NCI-H524 treated with DMSO at 0.1 percent for 48 hours (cell line): ENCODE data around the gene PTPN23.
"Not testable (repeated sequence)": the region's sequence is repeated elsewhere in the genome, so short reads cannot be mapped to it uniquely, and the experiment has no call there.

Experiments used
- DNase-seq: peaks from one replicate; lab custom pipeline; 2025; lab: John Stamatoyannopoulos, UW

Gene PTPN23, protein sequence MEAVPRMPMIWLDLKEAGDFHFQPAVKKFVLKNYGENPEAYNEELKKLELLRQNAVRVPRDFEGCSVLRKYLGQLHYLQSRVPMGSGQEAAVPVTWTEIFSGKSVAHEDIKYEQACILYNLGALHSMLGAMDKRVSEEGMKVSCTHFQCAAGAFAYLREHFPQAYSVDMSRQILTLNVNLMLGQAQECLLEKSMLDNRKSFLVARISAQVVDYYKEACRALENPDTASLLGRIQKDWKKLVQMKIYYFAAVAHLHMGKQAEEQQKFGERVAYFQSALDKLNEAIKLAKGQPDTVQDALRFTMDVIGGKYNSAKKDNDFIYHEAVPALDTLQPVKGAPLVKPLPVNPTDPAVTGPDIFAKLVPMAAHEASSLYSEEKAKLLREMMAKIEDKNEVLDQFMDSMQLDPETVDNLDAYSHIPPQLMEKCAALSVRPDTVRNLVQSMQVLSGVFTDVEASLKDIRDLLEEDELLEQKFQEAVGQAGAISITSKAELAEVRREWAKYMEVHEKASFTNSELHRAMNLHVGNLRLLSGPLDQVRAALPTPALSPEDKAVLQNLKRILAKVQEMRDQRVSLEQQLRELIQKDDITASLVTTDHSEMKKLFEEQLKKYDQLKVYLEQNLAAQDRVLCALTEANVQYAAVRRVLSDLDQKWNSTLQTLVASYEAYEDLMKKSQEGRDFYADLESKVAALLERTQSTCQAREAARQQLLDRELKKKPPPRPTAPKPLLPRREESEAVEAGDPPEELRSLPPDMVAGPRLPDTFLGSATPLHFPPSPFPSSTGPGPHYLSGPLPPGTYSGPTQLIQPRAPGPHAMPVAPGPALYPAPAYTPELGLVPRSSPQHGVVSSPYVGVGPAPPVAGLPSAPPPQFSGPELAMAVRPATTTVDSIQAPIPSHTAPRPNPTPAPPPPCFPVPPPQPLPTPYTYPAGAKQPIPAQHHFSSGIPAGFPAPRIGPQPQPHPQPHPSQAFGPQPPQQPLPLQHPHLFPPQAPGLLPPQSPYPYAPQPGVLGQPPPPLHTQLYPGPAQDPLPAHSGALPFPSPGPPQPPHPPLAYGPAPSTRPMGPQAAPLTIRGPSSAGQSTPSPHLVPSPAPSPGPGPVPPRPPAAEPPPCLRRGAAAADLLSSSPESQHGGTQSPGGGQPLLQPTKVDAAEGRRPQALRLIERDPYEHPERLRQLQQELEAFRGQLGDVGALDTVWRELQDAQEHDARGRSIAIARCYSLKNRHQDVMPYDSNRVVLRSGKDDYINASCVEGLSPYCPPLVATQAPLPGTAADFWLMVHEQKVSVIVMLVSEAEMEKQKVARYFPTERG (N-terminal part only)

DNA sequence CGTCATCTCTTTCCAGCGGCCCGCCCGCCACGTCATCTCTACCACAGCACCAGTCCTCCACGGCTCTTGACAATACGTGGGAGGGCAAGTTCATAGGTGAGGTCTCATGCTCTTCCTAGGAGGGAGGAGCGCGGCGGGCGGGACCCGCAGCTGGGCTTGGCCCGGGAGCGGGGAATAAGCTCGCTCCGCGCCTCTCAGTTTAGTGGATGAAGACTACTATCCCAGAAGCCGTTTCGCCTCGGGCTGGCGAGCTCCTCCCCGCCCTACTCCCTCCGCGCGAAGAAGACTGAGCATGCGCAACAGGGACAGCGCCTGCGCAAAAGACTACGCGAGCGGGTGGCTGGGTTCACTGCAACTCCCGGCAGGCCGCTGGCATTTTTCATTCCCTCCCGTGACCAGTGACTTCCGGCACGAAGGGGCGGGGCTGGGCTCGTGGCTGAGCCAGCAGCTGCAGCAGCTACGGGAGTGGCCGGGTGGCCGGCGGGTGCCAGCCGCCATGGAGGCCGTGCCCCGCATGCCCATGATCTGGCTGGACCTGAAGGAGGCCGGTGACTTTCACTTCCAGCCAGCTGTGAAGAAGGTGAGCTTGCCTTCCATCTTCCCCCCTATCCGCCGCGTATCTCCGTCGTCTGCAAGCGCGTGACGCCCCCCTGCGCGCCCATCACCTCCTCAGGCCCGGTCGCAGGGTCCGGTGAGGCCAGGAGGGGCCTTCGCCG, at the start of gene PTPN23:
PTPN23 (plus strand) TSS at position 421 of the 716 bp plus-strand sequence; CDS start at position 497, 76 bp downstream.
- peak; percentile 84 for DNase-seq

DNA sequence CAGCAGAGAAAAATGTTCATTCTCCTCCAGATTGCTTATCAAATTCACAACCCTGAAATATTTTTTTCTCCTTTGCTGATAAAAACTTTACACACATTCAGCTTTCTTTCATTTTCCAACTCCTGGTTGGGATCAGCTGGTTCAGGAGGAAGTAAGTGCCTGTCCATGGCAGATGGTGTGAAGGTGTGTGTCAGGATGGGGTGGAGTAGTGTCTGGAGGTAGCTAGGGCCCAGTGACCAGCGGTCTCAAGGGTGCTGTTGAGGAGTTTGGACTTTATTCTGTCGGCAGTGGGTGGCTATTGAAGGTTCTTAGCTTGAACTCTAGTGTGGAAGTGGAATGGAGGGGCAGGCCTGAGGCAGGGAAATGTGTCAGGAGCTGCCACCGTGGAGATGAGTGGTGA, 46.9 kb upstream of the PTPN23 start:
- no peak for DNase-seq

DNA sequence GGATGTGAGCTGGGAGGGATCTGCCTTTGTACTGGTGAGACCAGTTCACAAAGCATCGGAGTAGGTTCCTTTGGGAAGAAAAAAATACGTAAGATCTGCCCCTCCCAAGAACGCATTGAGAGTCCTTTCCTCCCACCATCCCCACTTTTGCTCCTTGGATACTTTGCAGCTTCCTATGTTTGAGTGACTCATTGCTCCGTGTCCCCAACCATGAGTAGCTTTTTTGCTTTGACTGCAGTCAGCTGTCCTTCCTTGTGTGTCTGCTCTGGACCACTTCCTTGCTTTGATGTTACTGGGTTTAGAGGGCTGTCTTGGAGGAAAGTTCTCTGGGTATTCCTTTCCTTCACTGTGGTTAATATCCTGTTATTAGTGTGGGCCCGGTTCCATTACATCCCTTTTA, 43.2 kb upstream of the PTPN23 start:
- DNase-seq = no peak

DNA sequence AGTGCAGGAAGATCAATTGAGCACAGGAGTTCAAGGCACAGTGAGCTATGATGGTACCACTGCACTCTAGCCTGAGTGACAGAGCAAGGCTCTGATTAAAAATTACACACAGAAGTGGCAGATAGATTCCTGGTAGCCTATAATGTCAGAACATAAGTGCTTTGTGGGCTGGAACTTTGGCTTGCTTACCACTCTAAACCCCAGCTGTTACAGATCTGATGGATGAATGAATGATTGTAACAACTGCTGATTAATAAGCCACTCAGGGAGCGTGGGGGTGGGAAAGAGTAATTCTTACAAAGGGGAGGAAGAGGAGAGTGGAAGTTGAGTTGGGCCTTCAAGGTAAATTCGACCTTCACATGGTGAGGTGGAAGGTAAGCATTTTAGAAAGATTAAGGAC, 40.9 kb upstream of the PTPN23 start:
- no peak for DNase-seq

DNA sequence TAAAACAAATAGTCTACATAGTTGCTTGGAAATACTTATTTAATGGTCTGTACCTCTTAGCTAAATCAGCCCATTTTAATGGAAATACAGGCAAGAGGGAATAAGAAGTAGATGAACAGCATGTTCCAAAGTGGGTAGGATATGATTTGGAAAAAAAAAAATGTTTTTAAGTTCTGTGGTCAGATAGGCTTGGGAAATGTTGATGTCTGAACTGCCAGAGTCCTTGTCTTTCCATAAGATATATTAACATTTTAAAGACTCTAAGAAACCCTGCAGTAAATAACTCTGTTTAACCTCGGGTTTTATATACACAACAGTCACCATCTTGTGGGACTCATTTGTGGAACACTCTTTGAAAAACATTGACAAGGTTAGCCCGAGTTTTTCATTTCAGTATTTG, 40.0 kb upstream of the PTPN23 start:
- DNase-seq = no peak

DNA sequence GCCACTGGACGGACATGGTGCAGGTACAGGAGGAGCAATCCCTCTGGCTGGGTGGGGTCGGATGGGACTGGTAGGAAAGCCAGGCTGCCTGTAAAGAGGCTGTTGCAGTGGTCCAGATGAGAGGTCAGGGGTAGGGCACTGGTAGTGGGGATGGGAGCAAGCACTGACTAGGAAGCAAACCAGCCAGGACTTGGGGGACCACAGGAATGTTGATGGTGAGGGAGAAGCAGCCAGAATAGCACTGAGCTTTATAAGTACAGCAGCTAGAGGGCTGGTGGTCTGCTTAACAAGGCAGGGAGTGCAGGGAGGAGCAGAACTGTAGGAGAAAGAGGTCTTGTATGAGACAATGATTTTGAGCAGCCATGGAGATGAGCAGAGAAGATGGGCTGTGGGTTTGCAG, 38.7 kb upstream of the PTPN23 start:
- no peak for DNase-seq

DNA sequence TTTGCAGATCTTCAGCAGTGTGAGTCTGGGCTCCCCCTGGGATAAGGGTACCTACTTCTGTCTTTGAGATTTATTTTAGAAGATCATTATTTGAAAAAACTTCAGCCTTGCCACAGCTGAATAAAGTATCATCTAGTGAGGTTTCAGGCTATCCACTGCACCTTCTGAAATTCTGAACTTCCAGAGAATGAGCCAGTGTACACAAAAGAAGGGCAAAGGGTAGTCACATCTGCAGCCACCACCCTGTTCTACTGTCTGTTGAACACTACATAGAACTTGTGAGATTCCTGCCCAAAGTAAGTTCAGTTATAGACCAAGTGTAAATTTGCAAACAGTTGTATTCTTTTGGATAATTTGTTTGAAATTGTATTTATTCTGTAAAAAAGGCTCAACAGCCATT, 38.0 kb upstream of the PTPN23 start:
- no peak for DNase-seq

DNA sequence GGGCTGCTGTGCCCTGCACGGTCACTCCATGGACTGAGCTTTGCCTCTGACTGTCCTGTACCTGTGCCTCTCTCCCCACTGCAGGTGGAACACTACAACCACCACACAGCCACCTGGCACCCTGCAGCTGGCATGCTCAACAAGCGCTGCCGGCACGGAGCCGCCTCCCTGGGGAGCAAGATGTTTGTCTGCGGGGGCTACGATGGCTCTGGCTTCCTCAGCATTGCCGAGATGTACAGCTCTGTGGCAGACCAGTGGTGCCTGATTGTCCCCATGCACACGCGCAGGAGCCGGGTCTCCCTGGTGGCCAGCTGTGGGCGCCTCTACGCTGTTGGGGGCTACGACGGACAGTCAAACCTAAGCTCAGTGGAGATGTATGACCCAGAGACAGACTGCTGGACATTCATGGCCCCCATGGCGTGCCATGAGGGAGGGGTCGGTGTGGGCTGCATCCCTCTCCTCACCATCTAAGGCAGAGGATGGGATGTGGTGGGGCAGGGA, 37.3 kb upstream of the PTPN23 start:
- DNase-seq = no peak

DNA sequence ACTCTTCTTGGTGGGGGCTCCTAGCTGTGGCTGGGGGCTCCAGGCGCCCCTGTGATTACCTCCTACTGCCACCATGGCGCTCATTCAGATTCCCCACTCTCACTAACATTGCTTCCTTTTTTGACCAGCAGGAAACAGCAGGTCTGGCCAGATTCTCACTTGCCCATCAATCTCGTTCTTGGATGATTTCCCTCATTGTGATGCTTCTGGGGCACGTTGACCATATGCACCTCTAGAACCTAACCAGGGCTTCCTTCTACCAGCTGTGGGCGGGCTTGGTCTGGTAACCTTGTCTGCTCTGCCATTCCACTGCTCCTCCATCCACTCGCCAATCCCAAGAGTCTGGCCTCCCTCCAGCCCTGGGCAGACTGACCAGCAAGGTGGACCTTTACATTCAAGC, 35.9 kb upstream of the PTPN23 start:
- no peak for DNase-seq

DNA sequence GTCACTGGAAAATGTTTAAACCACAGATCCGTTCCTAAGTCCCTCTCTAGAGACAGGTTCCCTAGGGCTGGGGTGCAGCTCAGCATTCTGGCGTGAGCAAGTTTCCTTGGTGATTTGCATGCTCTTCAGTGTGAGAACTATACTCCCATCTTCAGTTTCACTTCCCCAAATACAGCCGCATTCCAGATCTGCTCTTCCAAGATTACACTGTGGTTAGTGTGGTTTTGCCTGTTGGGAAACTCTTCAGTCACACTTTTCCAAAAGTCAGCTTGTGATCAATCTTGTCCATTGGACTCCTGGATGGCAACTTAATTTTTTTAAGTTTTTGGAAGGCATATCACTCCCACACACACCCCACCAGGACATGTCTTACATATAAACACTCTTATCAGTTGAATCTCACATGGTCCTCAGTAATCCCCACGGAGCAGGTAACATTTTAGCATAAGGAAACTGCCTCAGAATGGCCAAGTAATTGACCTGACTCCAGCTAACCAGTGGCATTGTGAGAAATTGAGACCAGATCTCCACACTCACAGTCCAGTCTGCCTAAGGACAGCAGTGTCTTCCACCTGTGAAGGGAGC, 33.5 kb upstream of the PTPN23 start:
- DNase-seq = no peak

DNA sequence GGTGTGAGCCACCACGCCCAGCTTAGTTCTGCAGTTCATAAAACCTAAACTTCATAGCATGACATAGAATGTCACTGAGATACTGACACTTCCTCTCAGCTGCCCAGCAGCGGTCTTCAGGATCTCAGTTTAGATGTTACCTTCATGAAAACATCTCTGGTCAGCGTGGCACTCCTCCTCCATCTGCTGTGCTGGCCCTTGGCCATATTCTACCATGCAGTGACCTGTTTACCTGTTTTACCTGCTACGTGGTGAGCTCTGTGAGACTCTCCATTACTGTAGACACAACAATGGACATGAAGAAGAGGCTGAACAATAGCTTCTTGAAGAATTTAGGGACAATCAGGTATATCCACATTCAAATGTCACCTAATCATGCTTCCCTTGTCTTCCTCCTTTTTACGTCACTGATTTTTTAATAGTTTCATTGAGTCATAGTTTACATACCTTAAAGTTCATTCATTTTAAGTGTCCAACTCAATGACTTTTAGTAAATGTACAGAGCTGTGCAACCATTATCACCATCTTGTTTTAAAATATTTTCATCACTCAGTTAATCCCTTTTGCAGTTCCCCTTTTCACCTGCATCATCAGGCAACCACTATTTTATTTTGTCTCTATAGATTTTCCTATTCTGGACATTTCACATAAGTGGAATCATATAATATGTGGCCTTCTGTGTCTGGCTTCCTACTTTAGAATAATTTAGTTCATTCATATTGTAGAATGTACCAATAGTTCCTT, 32.2 kb upstream of the PTPN23 start:
- no peak for DNase-seq

DNA sequence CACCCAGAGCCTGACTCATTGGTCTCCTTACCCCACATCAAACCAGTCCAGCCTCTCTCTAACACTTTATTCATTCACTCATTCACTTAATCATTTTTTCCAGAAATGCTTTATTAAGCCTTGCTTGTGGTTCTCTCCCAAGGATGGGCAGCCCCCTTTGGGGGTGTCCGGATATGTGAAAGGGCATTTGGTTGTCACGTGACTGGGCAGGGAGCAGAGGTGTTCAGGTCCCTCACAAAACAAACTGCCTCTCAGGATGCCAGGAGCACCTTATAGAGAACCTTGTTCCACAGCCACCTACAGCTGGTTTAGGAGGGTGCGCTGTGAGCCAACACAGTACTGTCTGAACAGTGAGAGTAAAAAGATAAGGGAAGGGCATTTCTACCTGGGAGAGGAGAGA, 25.8 kb upstream of the PTPN23 start:
- DNase-seq = no peak

DNA sequence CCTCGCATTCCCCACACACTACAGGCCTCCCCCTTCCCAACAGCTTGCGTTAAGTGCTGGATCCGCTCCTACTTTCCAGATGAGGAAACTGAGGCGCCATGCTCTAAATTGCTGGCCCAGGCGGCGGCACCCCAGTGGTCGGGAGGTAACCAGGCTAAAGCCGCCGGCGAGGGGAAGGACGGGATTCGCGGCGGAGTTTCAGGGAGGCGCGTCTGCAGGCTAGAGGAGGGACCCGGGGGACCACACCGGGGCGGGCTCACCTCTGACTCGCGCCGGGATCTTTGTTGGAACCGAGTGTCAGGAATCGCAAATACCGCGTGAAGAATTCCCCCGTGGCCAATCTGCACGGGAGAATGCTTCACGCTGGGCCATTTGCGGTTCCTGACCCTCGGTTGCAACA, 24.6 kb upstream of the PTPN23 start:
- no peak for DNase-seq

DNA sequence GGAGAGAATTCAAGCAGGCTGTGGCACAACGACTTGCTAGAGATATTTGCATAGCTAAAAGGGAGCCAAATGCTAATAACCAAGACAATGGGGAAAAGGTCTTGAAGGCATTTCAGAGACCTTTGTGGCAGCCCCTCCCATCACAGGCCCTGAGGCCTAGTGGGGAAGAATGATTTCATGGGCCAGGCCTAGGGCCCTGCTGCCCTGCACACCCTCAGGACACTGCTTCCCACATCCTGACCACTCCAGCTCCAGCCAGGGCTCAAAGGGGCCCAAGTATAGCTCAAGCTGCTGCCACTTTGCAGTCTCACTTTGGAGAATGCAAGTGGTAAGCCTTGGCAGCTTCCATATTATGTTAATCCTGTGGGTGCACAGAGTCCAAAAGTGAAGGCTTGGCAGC, 21.5 kb upstream of the PTPN23 start:
- DNase-seq = no peak

DNA sequence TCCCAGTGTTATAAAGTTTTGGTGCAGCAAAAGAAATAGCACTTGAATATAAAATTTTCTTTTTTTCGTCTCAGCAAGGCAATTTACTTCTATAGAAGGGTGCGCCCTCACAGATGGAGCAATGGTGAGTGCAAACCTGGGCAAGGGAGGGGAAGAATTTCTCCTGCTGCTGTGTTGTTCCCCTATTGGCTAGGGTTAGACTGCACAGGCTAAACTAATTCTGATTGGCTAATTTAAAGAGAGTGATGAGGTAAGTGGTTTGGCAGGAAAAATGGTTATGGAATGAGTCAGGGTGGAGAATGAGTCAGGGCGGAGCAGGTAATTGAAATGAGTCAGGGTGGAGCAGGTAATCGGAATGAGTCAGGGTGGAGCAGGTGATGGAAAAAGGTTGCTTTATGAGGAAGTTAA, 20.7 kb upstream of the PTPN23 start:
- DNase-seq = not testable (repeated sequence)

DNA sequence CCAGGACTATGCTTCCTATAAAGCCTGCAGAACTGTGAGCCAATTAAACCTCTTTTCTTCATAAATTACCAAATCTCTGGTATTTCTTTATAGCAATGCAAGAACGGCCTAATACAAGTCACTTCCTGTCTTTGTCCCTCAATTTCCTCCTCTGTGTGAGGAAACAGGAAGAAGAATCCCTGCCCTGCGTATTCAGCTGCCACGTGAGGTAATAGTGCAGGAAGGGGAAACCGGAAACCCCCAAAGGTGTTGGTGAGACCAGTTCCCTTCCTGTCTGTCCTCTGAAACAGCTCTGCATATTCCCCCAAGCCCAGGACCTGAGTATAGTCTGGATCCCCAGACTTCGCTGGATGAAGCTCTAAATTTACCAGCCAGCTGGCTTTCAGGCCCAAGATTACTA, 18.1 kb upstream of the PTPN23 start:
- no peak for DNase-seq

DNA sequence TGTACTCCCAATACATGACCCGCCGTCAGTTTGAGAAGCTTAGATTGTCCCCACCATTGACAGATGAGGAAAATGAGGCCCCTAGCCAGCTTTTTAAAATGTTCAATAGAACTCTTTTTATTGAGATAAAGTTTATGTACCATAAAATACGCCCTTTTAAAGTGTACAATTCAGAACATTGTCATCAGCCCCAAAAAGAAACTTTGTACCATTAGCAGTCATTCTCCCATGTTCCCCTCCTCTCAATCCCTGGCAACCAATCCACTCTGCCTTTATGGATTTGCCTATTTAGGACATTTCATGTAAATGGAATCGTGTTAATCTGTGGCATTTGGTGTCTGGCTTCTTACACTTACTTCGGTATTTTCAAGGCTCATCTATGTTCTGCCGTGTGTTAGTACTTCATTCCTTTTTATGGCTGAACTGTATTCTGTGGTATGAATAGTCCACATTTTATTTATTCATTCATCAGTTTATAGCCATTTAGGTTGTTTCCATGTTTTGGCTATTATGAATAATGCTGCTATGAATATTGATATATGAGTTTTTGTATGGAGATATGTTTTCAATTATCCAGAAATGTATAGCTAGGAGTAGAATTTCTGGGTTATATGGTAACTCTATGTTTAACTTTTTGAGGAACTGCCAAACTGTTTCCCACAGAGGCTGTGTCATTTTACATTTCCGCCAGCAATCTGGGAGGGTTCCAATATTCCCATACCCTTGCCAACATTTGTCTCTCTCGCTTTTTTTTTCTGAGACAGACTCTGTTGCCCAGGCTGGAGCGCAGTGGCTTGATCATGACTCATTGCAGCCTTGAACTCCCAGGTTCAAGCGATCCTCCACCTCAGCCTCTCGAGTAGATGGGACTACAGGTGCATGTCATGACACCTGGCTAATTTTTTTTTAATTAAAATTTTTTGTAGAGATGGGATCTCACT, 15.3 kb upstream of the PTPN23 start:
- DNase-seq = no peak

DNA sequence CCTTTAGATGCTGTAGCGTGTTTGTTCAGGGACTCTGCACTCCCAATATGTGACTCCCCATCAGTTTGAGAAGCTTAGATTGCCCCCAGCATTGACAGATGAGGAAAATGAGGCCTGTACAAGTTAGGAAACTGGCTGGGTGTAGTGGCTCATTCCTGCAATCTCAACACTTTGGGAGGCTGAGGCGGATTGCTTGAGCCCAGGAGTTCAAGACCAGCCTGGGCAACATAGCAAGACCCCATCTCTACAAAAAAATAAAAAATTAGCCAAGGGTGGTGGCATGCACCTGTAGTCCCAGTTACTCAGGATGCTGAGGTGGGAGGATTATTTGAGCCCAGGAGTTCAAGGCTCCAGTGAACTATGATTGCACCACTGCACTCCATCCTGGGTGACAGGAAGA, 14.0 kb upstream of the PTPN23 start:
- no peak for DNase-seq

DNA sequence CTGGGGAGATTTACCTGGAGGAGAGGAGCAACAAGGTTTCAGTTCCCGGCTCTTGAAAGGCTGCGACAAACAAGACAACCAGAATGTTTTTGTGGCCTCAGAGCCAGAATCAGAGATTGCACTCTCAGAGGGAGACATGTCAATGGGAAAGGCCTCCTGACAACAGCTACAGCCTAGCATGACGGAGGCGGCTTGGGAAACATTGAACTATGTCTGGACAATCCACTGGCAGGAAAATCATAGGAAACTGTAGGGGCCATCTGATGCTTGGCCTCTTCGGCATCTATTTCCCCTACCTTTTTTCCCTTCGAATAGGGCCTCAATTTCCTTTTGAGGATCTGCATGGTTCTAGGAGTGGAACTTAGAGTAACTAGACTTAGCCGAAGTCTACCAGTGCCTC, 13.2 kb upstream of the PTPN23 start:
- no peak for DNase-seq
